Neuronal stem cell (in vitro differentiated cells): ENCODE results near the gene DNAAF8.

Experiments
- DNase-seq: peaks from one replicate; pipeline ENCODE4 v3.0.0-alpha.2; 2013; ENCODE audit warnings: low spot score
- H2AFZ ChIP-seq: one replicate; pipeline ENCODE4 v1.6.1; 2013; ENCODE audit warnings: mild to moderate bottlenecking, low read length, inconsistent platforms
- H2AK5ac ChIP-seq: 2 replicates; pipeline ENCODE4 v1.6.1; 2013; ENCODE audit warnings: low read depth, mild to moderate bottlenecking, inconsistent platforms, low read length, moderate library complexity, mixed read lengths
- H2BK120ac ChIP-seq: 2 replicates; pipeline ENCODE4 v1.6.1; 2013; ENCODE audit warnings: low read depth, mild to moderate bottlenecking, inconsistent platforms, low read length, moderate library complexity, mixed read lengths
- H2BK12ac ChIP-seq: one replicate; pipeline ENCODE4 v1.6.1; 2013; ENCODE audit warnings: low read length, inconsistent platforms
- H2BK15ac ChIP-seq: 2 replicates; pipeline ENCODE4 v1.6.1; 2013; ENCODE audit warnings: mild to moderate bottlenecking, low read length, inconsistent platforms, mixed read lengths
- H2BK5ac ChIP-seq: one replicate; pipeline ENCODE4 v1.6.1; 2013; ENCODE audit warnings: inconsistent platforms, mild to moderate bottlenecking, low read length, moderate library complexity
- H3K14ac ChIP-seq: one replicate; pipeline ENCODE4 v1.6.1; 2013; ENCODE audit warnings: low read length, inconsistent platforms
- H3K18ac ChIP-seq: 2 replicates; pipeline ENCODE4 v1.6.1; 2013; ENCODE audit warnings: low read length, inconsistent platforms
- H3K23ac ChIP-seq: 2 replicates; pipeline ENCODE4 v1.6.1; 2013; ENCODE audit warnings: low read depth, mild to moderate bottlenecking, mixed read lengths, low read length, inconsistent platforms; ENCODE audit not compliant: poor library complexity
- H3K27ac ChIP-seq: replicated peaks from 3 replicates; pipeline ENCODE4 v1.5.1; 2013; ENCODE audit warnings: low read length, inconsistent platforms
- H3K27me3 ChIP-seq, 3 experiments: 2 replicates each; pipeline ENCODE4 v1.6.1; 2013; ENCODE audit warnings: low read length in 3 of 3, mild to moderate bottlenecking in 2 of 3, inconsistent platforms in 1 of 3, low read depth in 1 of 3, mixed read lengths in 1 of 3, moderate library complexity in 1 of 3; ENCODE audit not compliant: control insufficient read depth in 3 of 3, insufficient read depth in 3 of 3
- H3K36me3 ChIP-seq, 2 donors: replicated peaks in 1 of 2; 2 replicates each; pipeline ENCODE4 v1.6.1; 2013; ENCODE audit warnings: low read length in 2 of 2; ENCODE audit not compliant: control insufficient read depth in 2 of 2, insufficient read depth in 2 of 2
- H3K4ac ChIP-seq: 2 replicates; pipeline ENCODE4 v1.6.1; 2013; ENCODE audit warnings: inconsistent platforms, mild to moderate bottlenecking, low read length, moderate library complexity
- H3K4me1 ChIP-seq, 2 donors: 1 replicate in 1 of 2; 2 replicates in 1 of 2; pipeline ENCODE4 v1.6.1; 2013; ENCODE audit warnings: low read length in 2 of 2, low read depth in 1 of 2; ENCODE audit not compliant: control insufficient read depth in 2 of 2, insufficient read depth in 1 of 2
- H3K4me2 ChIP-seq: one replicate; pipeline ENCODE4 v1.6.1; 2013; ENCODE audit warnings: mild to moderate bottlenecking, low read length, inconsistent platforms; ENCODE audit not compliant: insufficient read depth, poor library complexity, severe bottlenecking
- H3K4me3 ChIP-seq, 2 donors: 2 replicates each; pipeline ENCODE4 v1.5.1; 2013; ENCODE audit warnings: low read length in 2 of 2, mild to moderate bottlenecking in 2 of 2, inconsistent platforms in 1 of 2, moderate library complexity in 1 of 2
- H3K79me1 ChIP-seq: one replicate; pipeline ENCODE4 v1.6.1; 2013; ENCODE audit warnings: low read depth, mild to moderate bottlenecking, inconsistent platforms, low read length, moderate library complexity
- H3K9ac ChIP-seq: one replicate; pipeline ENCODE4 v1.6.1; 2013; ENCODE audit warnings: mild to moderate bottlenecking, low read depth, low read length, inconsistent platforms; ENCODE audit not compliant: poor library complexity
- H3K9me3 ChIP-seq, 2 donors: replicated peaks in 1 of 2; 2 replicates each; pipeline versions ENCODE3 to v1.6.1; 2013; ENCODE audit warnings: low read length in 2 of 2, mild to moderate bottlenecking in 2 of 2, inconsistent platforms in 1 of 2, low read depth in 1 of 2, mixed read lengths in 1 of 2, moderate library complexity in 1 of 2; ENCODE audit not compliant: control insufficient read depth in 2 of 2, insufficient read depth in 1 of 2
- H4K8ac ChIP-seq: one replicate; pipeline ENCODE4 v1.6.1; 2013; ENCODE audit warnings: low read depth, mild to moderate bottlenecking, inconsistent platforms, low read length, moderate library complexity
- H4K91ac ChIP-seq: one replicate; pipeline ENCODE4 v1.6.1; 2013; ENCODE audit warnings: low read length, low read depth, mild to moderate bottlenecking, inconsistent platforms; ENCODE audit not compliant: poor library complexity
- WGBS, 2 donors: extraction: QIAGEN DNeasy Blood & Tissue Kit; methylation state at CpG; one replicate each; pipeline ENCODE4 v1.1.7; 2013; ENCODE audit warnings: missing lambda C conversion rate in 2 of 2, mixed read lengths in 1 of 2; ENCODE audit not compliant: insufficient read length in 2 of 2, insufficient replicate concordance in 1 of 2; ENCODE audit errors: extremely low coverage in 2 of 2; 5-methylcytosine and 5-hydroxymethylcytosine counted together

DNAAF8 gene

DNA sequence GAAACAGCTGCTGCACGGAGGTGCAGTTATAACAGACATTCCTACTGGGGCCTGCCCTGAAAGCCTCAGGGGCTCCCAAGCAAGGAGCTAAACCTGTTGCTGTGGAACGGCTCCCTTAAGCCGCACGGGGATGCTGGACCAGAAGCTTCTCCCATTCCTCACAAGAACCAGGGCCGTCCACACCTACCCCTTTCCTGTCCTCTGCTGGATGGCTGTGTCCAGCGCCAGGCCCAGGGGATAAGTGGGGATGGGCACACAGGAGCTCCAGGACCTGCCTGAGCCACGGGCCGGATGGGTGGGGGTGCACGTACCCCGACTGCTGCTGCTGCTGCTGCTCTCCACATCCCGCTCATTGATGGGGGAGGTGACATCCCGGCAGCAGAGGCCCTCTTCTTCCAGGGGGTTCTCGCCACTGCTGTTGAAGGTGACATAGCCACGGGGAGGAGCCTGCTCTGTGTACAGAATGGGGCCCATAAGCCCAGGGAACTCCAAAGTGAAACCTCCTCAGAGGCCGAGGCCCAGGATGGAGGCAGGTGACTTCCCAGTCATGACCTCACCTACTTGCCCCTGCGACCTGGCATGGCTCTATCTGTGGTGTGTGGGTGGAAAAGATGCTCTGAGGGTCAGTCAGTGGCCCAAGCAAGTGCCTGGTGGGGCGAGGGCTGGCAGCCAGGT is 32.4 kb upstream of the DNAAF8 start:
- no peak overlapping the region for H2BK15ac ChIP-seq
- no peak overlapping the region for H3K23ac ChIP-seq
- H3K9ac ChIP-seq = no peak overlapping the region
- peak overlapping the region; percentile 22 for H2BK5ac ChIP-seq
- peak overlapping the region; percentile 22 for H2BK12ac ChIP-seq
- no peak overlapping the region for H4K91ac ChIP-seq
- no peak overlapping the region for H3K14ac ChIP-seq
- no peaks in the 10 kb centered on the region for H3K9me3 ChIP-seq
- no peaks in the 10 kb centered on the region for H3K4me1 ChIP-seq
- peaks cover 49 to 82% of the 10 kb centered on the region in 2 donors for H3K36me3 ChIP-seq
- H3K27ac ChIP-seq = no peak overlapping the region
- peak overlapping the region; percentile 17 for H4K8ac ChIP-seq
- no peaks in the 10 kb centered on the region for H3K27me3 ChIP-seq
- H3K18ac ChIP-seq = no peak overlapping the region
- H3K4me3 ChIP-seq = no peak overlapping the region
- no peak overlapping the region for H3K4ac ChIP-seq
- no peak for DNase-seq
- no peak overlapping the region for H3K4me2 ChIP-seq
- H2AFZ ChIP-seq = no peak overlapping the region
- H2AK5ac ChIP-seq = no peak overlapping the region
- WGBS, 2 donors = no CpG with 5 or more reads among the region's 17 CpGs
- peaks cover 9% of the 10 kb centered on the region for H3K79me1 ChIP-seq
- H2BK120ac ChIP-seq = no peak overlapping the region

DNA sequence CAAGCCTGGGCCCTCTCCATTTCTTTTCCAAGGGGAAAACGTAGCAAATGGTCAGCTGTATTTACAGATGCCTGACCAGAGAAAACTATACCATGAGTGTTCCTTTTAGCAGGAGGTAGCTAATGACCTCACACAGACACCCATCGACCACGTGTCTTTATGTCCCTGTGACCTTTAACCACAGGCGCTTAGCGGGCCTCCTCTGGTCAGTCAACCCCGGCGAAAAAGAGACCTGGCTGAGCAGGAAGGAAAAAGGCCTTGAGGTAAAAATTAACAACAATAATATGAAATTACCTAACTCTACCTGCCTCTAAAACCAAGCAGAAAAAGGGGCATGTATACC is 31.9 kb upstream of the DNAAF8 start:
- Histone ChIP-seq H2BK12ac (no peak overlapping the region), H3K9ac (no peak overlapping the region), H3K14ac (no peak overlapping the region), H3K27ac (no peak overlapping the region), H2AK5ac (no peak overlapping the region), H3K4me1 (no peaks in the 10 kb centered on the region), H2BK15ac (no peak overlapping the region), H4K91ac (no peak overlapping the region), H2BK120ac (no peak overlapping the region), H3K4me2 (no peak overlapping the region), H3K9me3 (no peaks in the 10 kb centered on the region), H2AFZ (no peak overlapping the region), H3K4ac (no peak overlapping the region), H3K36me3 (peaks cover 45 to 82% of the 10 kb centered on the region in 2 donors), H3K4me3 (no peak overlapping the region), H3K27me3 (no peaks in the 10 kb centered on the region), H3K79me1 (peaks cover 9% of the 10 kb centered on the region), H3K23ac (no peak overlapping the region), H3K18ac (no peak overlapping the region), H4K8ac (peak overlapping the region; percentile 17), H2BK5ac (no peak overlapping the region)
- no CpG with 5 or more reads among the region's 7 CpGs for WGBS, 2 donors
- DNase-seq = no peak

DNA sequence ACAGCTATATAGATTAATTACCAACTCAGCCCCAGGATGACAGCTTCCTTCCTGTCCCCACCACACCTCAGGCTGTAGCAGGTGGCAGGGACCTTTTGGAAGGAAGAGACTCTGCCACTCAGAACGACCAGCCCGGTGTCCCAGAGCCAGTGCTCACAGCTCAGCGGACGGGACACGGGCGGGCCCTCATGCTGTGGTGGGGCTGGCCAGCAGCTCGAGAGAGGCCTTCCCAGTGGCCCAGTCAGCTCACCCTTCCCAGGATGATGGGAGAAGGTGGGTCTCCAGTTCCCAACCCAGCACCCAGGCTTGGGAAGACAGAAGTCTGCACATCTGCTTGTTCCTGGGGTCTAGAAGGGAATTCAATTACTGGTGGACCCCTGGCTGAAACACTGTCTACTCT is 30.4 kb upstream of the DNAAF8 start:
- Histone ChIP-seq H3K4me2 (no peak overlapping the region), H3K18ac (no peak overlapping the region), H4K8ac (no peak overlapping the region), H3K9ac (peak overlapping the region; percentile 50), H3K27ac (no peak overlapping the region), H3K4ac (no peak overlapping the region), H2BK120ac (no peak overlapping the region), H3K4me1 (no peaks in the 10 kb centered on the region), H2AFZ (no peak overlapping the region), H4K91ac (no peak overlapping the region), H3K14ac (no peak overlapping the region), H3K4me3 (no peak overlapping the region), H2AK5ac (no peak overlapping the region), H2BK5ac (no peak overlapping the region), H2BK15ac (no peak overlapping the region), H3K27me3 (no peaks in the 10 kb centered on the region), H3K79me1 (peaks cover 9% of the 10 kb centered on the region), H3K36me3 (peaks cover 36 to 77% of the 10 kb centered on the region in 2 donors), H2BK12ac (no peak overlapping the region), H3K23ac (no peak overlapping the region), H3K9me3 (no peaks in the 10 kb centered on the region)
- whole genome bisulfite sequencing, 2 donors = no CpG with 5 or more reads among the region's 7 CpGs
- no peak for DNase-seq

DNA sequence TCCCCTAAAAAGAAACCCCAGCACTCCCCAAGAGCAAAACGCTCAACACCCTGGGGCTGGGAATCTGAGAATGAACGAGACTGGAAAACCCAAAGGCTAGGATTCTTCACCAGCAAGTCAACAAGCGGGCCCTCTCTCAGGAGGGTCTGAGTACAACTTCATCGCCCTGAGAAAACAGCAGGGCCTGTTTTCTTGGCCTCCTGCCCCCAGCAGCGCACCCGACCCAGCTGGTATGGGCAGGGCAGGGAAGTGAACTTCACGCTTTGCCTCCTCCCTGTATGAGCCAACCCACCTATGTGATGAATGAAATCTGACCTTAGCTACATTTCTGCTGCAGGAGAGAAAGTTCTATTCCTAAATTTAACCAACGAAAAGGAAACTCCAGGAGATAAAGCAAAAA is 29.8 kb upstream of the DNAAF8 start:
- Histone ChIP-seq H3K9ac (no peak overlapping the region), H3K27ac (no peak overlapping the region), H3K23ac (no peak overlapping the region), H4K8ac (no peak overlapping the region), H2AFZ (no peak overlapping the region), H3K4me3 (no peak overlapping the region), H3K79me1 (peaks cover 9% of the 10 kb centered on the region), H3K14ac (no peak overlapping the region), H2BK120ac (no peak overlapping the region), H3K4ac (no peak overlapping the region), H3K18ac (no peak overlapping the region), H3K27me3 (no peaks in the 10 kb centered on the region), H3K9me3 (no peaks in the 10 kb centered on the region), H3K4me1 (no peaks in the 10 kb centered on the region), H2BK12ac (no peak overlapping the region), H3K36me3 (peaks cover 30 to 73% of the 10 kb centered on the region in 2 donors), H4K91ac (no peak overlapping the region), H2BK15ac (no peak overlapping the region), H2AK5ac (no peak overlapping the region), H2BK5ac (no peak overlapping the region), H3K4me2 (no peak overlapping the region)
- no peak for DNase-seq
- no CpG with 5 or more reads among the region's 8 CpGs for WGBS, 2 donors
